ENCODE measurements around the gene KRT84. TPM values are rescaled to one million over a fixed set of nuclear protein-coding genes. Genes with fewer than 3 reads are reported as not detected.
"Not testable (repeated sequence)": the region's sequence is repeated elsewhere in the genome, so short reads cannot be mapped to it uniquely, and the experiment has no call there.

The KRT84 gene
- total RNA-seq, 1 donor from 2014 or later: not detected

GRCh38 chr12:52361553-52361952 is 23.9 kb downstream of the KRT84 start:
- intact Hi-C loops (cut with micrococcal nuclease): no loop called here

DNA sequence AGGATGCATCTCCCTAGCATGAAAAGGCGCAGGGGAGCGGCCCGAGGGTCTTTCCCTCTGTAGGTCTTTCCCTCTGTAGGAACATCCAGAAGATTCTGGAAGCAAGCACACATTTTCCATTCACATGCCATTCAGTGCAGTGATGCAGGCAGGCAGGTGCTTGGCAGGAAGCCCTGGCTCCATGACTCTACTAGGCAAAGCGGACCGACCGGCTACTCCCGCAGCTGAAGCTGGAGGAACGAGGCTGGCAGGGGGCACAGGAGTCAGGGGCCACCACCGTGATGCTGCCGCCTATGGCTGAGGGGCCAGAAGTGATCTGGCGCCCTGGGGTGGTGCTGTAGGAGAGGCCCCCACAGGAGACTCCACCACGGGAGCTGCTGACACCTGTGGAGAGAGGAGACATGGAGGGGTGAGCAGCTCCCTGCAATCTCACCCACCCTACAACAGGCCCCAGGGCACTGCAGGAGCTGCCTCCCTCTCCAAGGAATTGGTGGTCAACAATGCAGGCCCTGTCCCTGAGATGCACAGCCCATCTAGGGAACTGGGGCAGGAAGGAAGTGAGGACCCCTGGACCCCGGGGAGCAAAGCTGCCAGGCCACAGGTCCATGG is 24.7 kb downstream of the KRT84 start:
- intact Hi-C loops (cut with micrococcal nuclease): no loop called here

GRCh38 chr12:52360106-52360662 is 25.3 kb downstream of the KRT84 start:
- intact Hi-C loops (cut with micrococcal nuclease): no loop called here

DNA sequence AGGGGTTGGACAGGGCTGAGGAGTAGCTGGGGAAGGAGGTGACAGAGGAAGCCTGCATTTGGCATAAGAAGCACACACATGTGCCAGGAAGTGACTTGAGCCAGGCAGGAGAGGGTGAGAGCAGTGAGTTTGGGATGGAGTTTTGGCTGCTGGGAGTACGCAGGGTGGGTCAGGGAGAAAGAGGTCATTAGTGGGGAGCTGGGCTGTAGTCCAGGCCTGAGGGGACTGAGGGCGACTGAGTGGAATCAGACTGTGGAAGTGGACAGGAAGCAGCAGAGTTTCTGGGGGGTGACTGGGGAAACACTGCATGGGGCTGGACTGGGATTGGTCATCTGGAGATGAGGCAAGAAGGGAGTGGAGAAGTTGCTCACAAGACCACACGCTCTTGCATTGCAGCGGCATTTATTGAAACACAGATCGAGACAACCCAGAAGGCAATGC is 25.8 kb downstream of the KRT84 start:
- intact Hi-C loops (cut with micrococcal nuclease): no loop called here

DNA sequence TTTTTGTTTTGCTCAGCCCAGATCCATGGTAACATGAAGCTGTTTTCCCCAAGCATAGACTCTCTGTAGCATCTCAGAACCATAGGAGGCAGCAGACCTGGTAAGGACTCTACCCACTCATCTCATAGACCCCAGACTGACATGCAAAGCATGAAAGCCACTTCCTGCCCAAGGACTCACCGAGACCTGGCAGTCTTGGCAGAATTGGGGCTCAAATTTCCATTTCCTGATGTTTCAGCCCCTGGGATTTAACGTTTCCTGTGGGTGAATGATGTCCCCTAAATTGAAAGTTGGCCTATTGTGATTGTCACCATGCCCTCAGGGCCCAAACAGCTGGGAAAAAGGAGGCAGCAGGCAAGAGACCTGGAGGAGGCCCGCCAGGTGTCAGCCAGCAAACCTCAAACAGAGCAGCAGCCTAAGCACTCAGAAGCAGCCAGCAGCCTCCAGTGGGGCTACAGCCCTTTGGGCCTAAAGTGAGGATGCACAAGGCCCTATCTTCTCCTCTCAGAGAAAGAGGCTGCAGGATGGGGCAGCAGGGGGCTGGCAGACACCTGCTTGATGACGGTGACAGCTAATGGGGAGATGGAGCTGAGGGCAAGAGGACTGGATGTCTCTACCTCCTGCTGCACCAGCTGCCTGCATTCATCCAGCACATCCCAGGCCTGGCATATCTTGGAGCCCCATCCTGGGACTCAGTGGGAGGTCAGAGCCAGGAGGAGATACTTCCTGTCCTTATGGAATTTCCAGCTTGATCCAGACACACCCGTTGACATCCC is 26.7 kb downstream of the KRT84 start:
- intact Hi-C loops (cut with micrococcal nuclease): no loop called here

DNA sequence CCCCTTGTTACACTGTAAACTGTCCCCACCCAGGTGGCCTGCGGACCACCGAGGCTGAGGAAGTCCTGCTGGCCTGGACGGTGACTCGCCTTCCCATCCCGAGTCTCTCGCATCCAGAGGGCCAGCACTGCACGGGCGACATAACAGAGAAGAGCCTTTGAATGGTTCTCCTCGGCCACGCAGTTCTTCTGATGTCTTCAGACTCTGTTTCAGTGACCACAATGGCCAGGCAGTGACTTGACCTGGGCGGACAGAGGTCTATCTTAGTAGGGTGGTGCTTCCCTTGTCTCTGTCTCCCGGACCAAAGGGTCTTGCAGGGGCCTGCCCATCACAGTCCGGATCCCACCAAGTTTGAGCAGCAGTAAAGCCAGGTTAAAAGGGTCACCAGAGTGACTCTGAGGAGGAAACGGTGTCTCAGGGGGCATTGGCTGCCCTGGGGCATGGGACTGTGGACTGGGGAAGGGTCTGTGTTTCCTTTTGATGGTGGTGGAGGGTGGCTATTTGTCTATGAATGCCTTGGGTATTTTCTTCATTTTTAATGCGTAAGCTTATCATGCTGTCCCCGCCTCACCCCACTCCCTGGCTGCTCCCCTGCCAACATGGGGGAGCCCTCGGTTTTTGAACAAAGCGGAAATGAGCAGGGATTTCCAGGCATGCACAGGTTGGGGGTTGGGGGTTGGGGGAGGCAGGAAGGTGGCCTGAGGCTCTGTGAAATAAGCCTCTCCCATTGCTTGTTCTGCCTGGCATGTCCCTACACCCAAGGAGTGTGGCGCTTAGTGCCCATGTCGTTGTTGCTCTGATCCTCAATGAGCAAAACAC is 28.5 kb downstream of the KRT84 start:
- intact Hi-C loops (cut with micrococcal nuclease): no loop called here

DNA sequence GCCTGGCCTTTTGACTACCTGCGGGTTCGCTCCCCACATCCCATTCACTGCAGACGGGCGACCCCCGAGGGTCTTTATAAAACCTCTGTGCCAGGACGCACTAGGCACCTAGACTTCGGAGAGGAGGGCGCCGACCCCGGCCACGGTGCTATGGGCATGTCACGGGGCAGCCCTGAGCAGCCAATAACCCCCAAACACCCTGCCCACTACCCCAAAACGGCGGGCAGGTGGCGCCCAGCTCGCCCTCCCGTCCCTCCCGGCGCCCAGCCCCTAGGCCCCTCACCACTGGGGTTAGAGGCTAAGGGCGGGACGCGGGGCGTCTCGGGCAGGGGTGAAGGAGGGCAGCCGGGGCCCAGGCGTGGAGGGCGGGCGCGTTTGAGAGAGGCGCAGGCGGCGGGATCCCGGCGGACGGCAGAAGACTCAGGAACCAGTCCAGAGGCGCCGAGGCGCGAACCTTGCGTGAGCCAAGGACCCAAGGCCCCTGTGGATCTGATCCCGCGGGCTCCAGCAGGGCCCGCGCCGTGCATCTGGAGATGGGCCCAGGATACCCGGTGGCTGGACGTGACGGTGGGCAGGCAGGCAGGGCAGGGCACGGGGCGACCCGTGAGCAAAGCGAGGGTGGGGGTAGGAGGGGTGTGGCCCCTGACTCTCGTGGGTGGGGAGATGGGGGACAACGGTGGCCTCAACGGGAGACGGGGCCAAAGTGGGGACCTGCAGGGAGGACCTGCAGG is 29.3 kb downstream of the KRT84 start:
- intact Hi-C loops (cut with micrococcal nuclease): no loop called here

DNA sequence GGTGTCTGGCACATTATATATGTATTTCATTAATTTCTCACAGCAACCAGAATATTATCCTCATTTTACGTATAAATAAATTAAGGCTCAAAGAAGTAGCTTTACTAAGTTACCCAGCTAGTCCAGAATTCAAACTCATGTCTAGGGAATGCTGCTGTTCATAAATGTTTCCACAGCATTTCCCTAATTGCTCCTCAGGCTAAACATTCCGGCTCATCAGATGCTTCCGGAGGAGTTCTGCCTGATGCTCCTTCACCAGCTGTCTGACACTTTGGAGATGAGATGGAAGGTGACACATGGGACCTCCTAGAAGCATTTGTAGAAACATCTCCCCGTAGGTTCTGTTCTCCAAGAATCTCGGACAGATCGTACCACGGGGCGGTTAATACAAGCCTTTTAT is 30.3 kb downstream of the KRT84 start:
- intact Hi-C loops (cut with micrococcal nuclease): no loop called here

DNA sequence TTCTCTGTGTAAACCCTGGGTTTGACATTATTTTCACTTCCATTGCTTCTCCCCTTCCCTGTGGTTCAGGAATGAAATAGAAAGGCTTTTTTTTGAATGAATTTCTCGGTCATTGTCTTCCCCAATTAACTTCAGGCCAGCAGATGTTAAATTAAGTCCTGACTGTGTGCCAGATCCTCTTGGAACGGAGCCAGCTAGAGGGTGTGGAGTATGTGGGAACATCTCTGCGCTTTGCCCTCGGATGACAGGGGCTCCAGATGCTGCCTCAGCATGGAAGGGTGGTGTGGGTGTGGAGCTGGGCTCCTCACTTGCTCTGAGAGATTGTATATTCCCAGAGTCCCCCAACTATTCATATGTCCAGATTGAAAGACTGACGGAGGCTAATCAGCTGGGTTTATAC is 31.3 kb downstream of the KRT84 start:
- intact Hi-C loops (cut with micrococcal nuclease): no loop called here

DNA sequence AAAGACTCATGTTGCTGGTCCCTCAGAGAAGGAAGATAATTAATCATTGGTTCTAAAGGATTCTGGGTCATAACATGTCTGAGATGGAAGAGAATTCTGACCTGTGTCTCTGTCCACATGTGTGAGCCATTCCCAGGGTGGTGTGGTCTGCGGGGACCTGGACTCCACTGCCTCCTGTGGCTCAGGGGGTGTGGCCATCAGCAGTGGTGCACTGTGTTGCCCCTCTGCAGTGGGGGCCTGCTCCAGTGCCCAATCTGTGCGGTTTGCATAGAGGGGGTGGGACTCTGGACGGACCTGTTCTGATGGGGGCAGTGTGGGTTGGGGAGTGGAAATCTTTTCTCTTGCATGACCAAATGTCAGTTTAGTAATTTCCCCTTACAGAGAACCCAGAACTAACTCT is 31.7 kb downstream of the KRT84 start:
- intact Hi-C loops (cut with micrococcal nuclease): no loop called here

- intact Hi-C loops (cut with micrococcal nuclease): no loop called here
Measured at GRCh38 chr12:52352951-52353350, 32.5 kb downstream of the KRT84 start.

DNA sequence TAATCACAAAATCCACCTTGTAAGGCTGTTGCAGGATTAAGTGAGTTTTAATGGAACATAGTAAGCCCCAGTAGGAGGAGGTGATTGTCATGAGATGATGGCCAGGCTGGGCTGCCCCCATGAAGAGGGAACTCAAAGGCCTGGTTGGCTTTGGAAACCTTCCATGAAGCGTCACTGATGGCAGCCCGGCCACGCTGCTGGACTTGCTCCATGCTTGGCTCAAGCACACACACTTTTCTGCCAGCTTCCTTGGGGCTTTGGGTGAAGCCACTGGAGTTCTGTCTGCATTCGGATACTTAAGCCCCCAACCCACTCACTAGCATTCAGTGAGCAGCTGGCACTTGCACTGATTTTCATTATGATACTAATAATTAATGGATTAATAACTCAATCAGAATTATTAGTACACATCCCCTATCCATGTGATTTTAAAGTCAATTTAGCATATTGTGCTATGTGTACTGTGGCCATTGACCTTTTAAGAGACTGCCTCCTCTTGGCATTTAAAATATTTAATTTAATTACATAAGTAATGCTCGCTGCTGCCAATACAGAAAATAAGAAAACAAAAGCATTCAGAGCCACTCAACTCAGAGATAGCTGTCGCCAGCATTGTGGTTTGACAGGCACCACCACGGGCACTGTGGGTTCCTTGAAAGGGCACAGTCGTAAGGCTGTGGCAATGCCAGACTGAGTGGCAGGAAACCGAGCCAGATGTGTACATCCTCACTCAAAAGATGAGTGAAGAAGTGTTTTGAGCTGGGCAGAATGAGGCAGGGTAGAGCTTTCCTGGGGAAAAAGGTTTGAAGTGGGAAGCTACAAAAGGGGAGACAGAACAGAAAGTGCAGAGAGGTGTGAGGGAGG is 34.0 kb downstream of the KRT84 start:
- intact Hi-C loops (cut with micrococcal nuclease): no loop called here

GRCh38 chr12:52350786-52351185 is 34.7 kb downstream of the KRT84 start:
- intact Hi-C loops (cut with micrococcal nuclease): no loop called here

DNA sequence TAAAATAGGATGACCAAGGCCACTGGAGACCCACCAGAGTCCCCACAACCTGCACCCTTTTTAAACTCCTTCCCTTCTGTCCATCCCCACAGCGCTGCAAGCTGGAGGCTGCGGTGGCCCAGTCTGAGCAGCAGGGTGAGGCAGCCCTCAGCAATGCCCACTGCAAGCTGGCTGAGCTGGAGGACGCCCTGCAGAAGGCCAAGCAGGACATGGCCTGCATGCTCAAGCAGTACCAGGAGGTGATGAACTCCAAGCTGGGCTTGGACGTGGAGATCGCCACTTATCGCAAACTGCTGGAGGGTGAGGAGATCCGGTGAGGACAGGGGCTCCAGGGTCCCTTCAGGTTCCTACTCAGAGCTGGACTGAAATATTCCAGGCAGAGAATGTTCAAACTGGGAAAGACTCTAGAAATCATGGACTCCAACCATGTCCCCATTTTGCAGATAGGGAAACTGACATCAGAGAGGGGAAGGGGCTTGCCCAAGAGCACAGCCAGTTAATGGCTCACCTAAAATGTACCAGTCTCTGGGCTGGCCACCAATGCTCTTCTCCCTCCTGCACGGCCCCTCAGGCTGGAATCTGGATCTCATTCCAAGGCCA is 35.3 kb downstream of the KRT84 start:
- intact Hi-C loops (cut with micrococcal nuclease): no loop called here

GRCh38 chr12:52349196-52349595 is 36.3 kb downstream of the KRT84 start:
- intact Hi-C loops (cut with micrococcal nuclease): no loop called here

DNA sequence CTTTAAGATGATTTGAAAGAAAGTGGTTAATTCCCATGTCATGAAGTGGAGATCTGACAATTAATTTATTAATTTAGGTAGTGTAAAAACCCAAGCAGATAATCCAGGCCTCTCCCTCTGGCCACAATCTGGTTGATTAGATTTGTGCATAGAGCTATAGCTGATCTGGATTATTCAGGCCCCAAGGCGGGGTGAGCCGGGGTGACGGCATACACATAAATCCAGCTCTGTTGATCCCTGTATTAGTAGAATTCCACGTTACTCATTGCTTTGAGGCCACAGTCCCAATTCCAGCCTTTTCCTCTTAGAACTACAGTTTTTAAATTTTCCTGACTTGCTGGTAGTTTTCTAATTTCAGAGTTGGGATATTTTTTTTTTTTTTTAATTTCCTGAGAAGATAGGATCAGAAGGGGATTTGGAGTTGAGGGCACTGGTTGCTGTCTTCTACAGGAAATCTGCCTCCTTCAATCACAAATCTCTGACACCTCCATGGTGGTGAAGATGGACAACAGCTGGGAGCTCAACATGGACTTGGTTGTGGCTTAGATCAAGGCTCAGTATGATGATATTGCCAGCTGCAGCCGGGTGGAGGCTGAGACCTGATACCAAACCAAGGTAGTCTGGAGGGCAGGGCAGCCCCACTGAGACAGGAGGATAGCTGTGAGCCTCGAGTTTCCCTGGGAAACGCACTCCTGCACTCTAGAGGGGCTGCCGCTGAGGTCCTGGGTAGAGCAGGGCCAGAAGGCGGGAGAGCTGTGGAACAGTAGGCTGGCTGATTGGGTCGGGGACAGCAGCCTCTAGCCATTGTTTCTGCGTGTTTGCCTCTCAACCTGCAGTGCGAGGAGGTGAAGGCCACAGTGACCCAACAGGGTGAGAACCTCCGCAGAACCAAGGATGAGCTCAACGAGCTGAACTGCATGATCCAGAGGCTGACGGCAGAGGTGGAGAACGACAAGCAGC is 37.6 kb downstream of the KRT84 start:
- intact Hi-C loops (cut with micrococcal nuclease): no loop called here

DNA sequence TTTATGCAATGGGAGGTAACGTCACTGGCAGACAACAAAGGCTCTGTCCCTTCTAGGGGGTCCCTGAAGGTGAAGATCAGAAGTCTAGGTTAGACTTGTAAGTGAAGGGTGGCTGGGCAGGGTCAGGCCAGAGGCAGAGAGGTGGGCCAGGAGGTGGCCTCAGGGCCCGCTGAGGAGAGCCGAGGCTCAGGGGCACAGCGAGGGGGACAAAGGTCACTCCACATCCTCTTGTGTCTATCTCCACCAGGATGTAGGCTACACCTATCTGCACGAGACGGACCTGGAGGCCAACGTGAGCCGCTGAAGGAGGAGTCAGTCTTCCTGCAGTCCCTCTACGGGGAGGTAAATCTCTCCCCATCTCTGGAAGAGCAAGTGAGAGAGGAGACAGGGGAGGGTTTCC is 38.4 kb downstream of the KRT84 start:
- intact Hi-C loops (cut with micrococcal nuclease): no loop called here

- intact Hi-C loops (cut with micrococcal nuclease): no loop called here
Measured at GRCh38 chr12:52346593-52346992, 38.9 kb downstream of the KRT84 start.

GRCh38 chr12:52345041-52345440 is 40.4 kb downstream of the KRT84 start:
- intact Hi-C loops (cut with micrococcal nuclease): not testable (repeated sequence)
